ENCODE data around the gene FMO2. TPM values are rescaled to one million over a fixed set of nuclear protein-coding genes. Genes with fewer than 3 reads are reported as not detected.

FMO2 gene
- total RNA-seq, 3 donors from 2014 or later (not counting 1 experiment from before 2014, with no cell fraction given), result not detected

- WGBS (ENCODE audit: insufficient coverage), result 87% methylated on average over 4 of the region's 4 CpGs
- no peak overlapping the region for H3K4me3 Mint-ChIP-seq
- Histone ChIP-seq H3K27ac (ENCODE audit: low read length) (no peak overlapping the region), H3K27me3 (ENCODE audit: control insufficient read depth, insufficient read depth, low read length) (peaks cover 5% of the 10 kb centered on the region), H3K36me3 (ENCODE audit: control insufficient read depth, insufficient read depth, low read length) (no peaks in the 10 kb centered on the region), H3K4me1 (ENCODE audit: control insufficient read depth, insufficient read depth, low read length) (peaks cover 9% of the 10 kb centered on the region), H3K9me3 (ENCODE audit: control insufficient read depth, insufficient read depth, low read length) (no peaks in the 10 kb centered on the region), H3K4me3 (ENCODE audit: low read length) (no peak overlapping the region)
- intact Hi-C loops (cut with micrococcal nuclease), result no loop called here
- DNase-seq, result no peak
- no peaks in the 10 kb centered on the region for H3K36me3 Mint-ChIP-seq
- no peaks in the 10 kb centered on the region for H3K9me3 Mint-ChIP-seq
- peaks cover 5 to 10% of the 10 kb centered on the region in 2 donors for H3K4me1 Mint-ChIP-seq
- ATAC-seq, result no peak
- TF ChIP-seq, protein P1, sequence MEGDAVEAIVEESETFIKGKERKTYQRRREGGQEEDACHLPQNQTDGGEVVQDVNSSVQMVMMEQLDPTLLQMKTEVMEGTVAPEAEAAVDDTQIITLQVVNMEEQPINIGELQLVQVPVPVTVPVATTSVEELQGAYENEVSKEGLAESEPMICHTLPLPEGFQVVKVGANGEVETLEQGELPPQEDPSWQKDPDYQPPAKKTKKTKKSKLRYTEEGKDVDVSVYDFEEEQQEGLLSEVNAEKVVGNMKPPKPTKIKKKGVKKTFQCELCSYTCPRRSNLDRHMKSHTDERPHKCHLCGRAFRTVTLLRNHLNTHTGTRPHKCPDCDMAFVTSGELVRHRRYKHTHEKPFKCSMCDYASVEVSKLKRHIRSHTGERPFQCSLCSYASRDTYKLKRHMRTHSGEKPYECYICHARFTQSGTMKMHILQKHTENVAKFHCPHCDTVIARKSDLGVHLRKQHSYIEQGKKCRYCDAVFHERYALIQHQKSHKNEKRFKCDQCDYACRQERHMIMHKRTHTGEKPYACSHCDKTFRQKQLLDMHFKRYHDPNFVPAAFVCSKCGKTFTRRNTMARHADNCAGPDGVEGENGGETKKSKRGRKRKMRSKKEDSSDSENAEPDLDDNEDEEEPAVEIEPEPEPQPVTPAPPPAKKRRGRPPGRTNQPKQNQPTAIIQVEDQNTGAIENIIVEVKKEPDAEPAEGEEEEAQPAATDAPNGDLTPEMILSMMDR (IDR thresholded peaks at IDR 0.05), result no peak
- H3K27ac Mint-ChIP-seq, result no peak overlapping the region
- H3K27me3 Mint-ChIP-seq (ENCODE audit: low read depth in 2 of 2), result peaks cover 33 to 44% of the 10 kb centered on the region in 2 donors
Observed at GRCh38 chr1:171247501-171247900, 62.4 kb downstream of the FMO2 start.

DNA sequence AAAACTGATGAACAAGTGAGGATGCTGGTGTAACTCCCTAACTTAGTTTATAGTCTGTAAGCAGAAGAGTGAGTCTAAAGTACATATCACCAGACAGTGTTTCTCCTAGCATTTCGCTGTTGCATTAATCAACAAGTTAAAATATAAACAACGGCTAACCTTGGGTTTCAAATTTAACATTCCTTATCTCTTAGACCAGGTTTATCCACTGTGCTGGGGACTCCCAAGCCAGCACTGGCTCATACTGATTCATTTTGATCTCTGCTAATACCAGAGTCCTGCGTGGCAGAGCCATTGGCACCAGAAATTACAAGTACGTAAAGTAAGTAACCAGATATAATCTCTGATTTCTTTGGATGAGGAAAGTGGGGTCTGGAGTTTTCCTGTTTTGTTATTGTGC is 63.2 kb downstream of the FMO2 start, which contains the start of gene FMO1:
Gene FMO1 (plus strand): TSS at position 193 of the 400 bp plus-strand sequence. CDS start 9,594 bp downstream, outside the sequence.
- no peak within 1 kb of the TSS for H3K4me3 ChIP-seq (ENCODE audit: low read length)
- no peaks in the 10 kb centered on the region for H3K36me3 ChIP-seq (ENCODE audit: control insufficient read depth, insufficient read depth, low read length)
- ATAC-seq (no peak), DNase-seq (no peak)
- no peak within 1 kb of the TSS for H3K4me3 Mint-ChIP-seq
- H3K27ac Mint-ChIP-seq, result no peak within 1 kb of the TSS
- no peaks in the 10 kb centered on the region for H3K36me3 Mint-ChIP-seq
- no peaks in the 10 kb centered on the region for H3K9me3 ChIP-seq (ENCODE audit: control insufficient read depth, insufficient read depth, low read length)
- peaks cover 5 to 11% of the 10 kb centered on the region in 2 donors for H3K4me1 Mint-ChIP-seq
- intact Hi-C loops (cut with micrococcal nuclease), result no loop called here
- H3K9me3 Mint-ChIP-seq, result no peaks in the 10 kb centered on the region
- no peak within 1 kb of the TSS for H3K27ac ChIP-seq (ENCODE audit: low read length)
- TF ChIP-seq, protein P1 (IDR thresholded peaks at IDR 0.05), result no peak
- H3K27me3 Mint-ChIP-seq (ENCODE audit: low read depth in 2 of 2), result peaks cover 35 to 52% of the 10 kb centered on the region in 2 donors
- 90% methylated on average over 4 of the region's 4 CpGs for WGBS (ENCODE audit: insufficient coverage)
- H3K4me1 ChIP-seq (ENCODE audit: control insufficient read depth, insufficient read depth, low read length), result peaks cover 11% of the 10 kb centered on the region
- H3K27me3 ChIP-seq (ENCODE audit: control insufficient read depth, insufficient read depth, low read length), result peaks cover 5% of the 10 kb centered on the region

DNA sequence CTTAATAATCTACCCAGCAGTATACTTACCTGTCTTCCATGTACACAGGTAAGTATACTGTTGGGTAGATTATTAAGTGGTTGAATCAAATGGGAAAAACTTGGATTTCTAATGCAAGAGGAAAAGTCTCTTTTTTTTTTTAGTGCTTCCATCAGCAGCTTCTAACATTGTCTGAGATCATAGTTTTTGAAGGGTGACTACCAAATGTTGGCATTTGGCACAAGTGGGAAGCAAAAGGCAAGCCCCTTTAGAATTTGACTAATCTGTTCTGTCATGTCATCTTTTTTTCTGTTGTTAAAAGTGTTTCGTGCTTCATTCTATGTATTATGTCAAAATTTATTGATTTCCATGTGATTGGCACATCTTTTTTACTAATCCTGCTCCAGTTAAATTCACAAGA is 63.7 kb downstream of the FMO2 start:
- peaks cover 5 to 11% of the 10 kb centered on the region in 2 donors for H3K4me1 Mint-ChIP-seq
- TF ChIP-seq, protein P1 (IDR thresholded peaks at IDR 0.05), result no peak
- H3K27me3 Mint-ChIP-seq (ENCODE audit: low read depth in 2 of 2), result peaks cover 35 to 48% of the 10 kb centered on the region in 2 donors
- H3K27ac Mint-ChIP-seq, result no peak overlapping the region
- H3K27ac ChIP-seq (ENCODE audit: low read length), result no peak overlapping the region
- no peaks in the 10 kb centered on the region for H3K9me3 ChIP-seq (ENCODE audit: control insufficient read depth, insufficient read depth, low read length)
- H3K9me3 Mint-ChIP-seq, result no peaks in the 10 kb centered on the region
- WGBS (ENCODE audit: insufficient coverage), result no CpG with 5 or more reads among the region's 1 CpG
- peaks cover 11% of the 10 kb centered on the region for H3K4me1 ChIP-seq (ENCODE audit: control insufficient read depth, insufficient read depth, low read length)
- no peak for DNase-seq
- H3K4me3 ChIP-seq (ENCODE audit: low read length), result no peak overlapping the region
- no peaks in the 10 kb centered on the region for H3K36me3 Mint-ChIP-seq
- no peak overlapping the region for H3K4me3 Mint-ChIP-seq
- peaks cover 5% of the 10 kb centered on the region for H3K27me3 ChIP-seq (ENCODE audit: control insufficient read depth, insufficient read depth, low read length)
- no peaks in the 10 kb centered on the region for H3K36me3 ChIP-seq (ENCODE audit: control insufficient read depth, insufficient read depth, low read length)
- no peak for ATAC-seq
- intact Hi-C loops (cut with micrococcal nuclease), result no loop called here

GRCh38 chr1:171250263-171250662 is 65.2 kb downstream of the FMO2 start:
- TF ChIP-seq, protein P1 (IDR thresholded peaks at IDR 0.05), result no peak
- ATAC-seq, result no peak
- intact Hi-C loops (cut with micrococcal nuclease), result no loop called here

More at GRCh38 chr1:171250263-171250662, 65.2 kb downstream of the FMO2 start:
- WGBS (ENCODE audit: insufficient coverage), result 81% methylated on average over 3 of the region's 3 CpGs
- no peak for DNase-seq
- Mint-ChIP-seq H3K4me1 (peaks cover 5 to 11% of the 10 kb centered on the region in 2 donors), H3K9me3 (no peaks in the 10 kb centered on the region), H3K27ac (no peak overlapping the region), H3K4me3 (no peak overlapping the region), H3K36me3 (no peaks in the 10 kb centered on the region), H3K27me3 (ENCODE audit: low read depth in 2 of 2) (peaks cover 33 to 43% of the 10 kb centered on the region in 2 donors)
- H3K4me1 ChIP-seq (ENCODE audit: control insufficient read depth, insufficient read depth, low read length), result peaks cover 11% of the 10 kb centered on the region
- H3K27me3 ChIP-seq (ENCODE audit: control insufficient read depth, insufficient read depth, low read length), result peaks cover 5% of the 10 kb centered on the region
- H3K27ac ChIP-seq (ENCODE audit: low read length), result no peak overlapping the region
- no peaks in the 10 kb centered on the region for H3K36me3 ChIP-seq (ENCODE audit: control insufficient read depth, insufficient read depth, low read length)
- H3K9me3 ChIP-seq (ENCODE audit: control insufficient read depth, insufficient read depth, low read length), result no peaks in the 10 kb centered on the region
- no peak overlapping the region for H3K4me3 ChIP-seq (ENCODE audit: low read length)
